ENCODE measurements around the gene SCNN1A. TPM values are rescaled to one million over a fixed set of nuclear protein-coding genes. Genes with fewer than 3 reads are reported as not detected.
A peak's percentile ranks its signal among the peaks of the same experiment; 100 is the strongest.

The SCNN1A gene
- total and polyA plus RNA-seq, 11 donors, result 0.11 to 3.9 (median 0.43) TPM; not detected in 4

DNA sequence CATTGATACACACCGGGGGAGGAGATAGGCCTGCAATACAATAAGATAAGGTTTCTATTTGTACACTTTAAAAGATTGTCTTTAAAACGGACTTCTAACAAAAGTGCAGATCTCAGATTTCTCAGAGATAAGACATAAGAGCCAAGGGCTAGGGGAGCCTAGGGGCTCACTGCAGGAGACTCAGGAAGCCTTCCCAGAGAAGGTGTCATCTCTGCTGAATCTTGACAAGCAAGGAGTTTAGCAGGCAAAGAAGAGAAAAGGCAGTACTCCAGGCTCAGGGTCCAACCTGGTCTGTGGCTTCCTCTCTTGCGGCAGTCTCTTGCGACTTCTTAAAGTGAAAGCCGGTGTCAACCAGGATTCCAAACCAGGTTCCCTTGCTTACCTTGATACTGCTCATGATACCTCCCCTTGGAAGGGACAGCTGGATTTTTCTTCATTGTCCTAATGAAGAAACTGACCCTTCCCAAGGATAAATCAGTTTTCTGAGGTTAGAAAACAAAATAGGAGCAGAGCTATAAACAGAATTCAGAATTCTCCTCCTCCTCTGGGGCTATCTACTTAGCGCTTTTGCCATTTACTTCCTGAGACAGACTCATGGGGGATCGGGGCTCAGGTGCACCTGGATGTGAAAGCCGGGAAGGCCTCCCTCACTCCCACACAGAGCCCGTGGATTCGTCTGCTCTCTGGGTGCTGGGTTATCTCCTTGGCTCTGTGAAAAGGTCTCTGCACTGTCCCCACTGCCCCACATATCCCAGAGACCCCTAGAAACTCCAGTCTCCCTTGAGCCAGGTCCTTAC, 1.7 kb upstream of the SCNN1A start:
- TF ChIP-seq, protein P1, sequence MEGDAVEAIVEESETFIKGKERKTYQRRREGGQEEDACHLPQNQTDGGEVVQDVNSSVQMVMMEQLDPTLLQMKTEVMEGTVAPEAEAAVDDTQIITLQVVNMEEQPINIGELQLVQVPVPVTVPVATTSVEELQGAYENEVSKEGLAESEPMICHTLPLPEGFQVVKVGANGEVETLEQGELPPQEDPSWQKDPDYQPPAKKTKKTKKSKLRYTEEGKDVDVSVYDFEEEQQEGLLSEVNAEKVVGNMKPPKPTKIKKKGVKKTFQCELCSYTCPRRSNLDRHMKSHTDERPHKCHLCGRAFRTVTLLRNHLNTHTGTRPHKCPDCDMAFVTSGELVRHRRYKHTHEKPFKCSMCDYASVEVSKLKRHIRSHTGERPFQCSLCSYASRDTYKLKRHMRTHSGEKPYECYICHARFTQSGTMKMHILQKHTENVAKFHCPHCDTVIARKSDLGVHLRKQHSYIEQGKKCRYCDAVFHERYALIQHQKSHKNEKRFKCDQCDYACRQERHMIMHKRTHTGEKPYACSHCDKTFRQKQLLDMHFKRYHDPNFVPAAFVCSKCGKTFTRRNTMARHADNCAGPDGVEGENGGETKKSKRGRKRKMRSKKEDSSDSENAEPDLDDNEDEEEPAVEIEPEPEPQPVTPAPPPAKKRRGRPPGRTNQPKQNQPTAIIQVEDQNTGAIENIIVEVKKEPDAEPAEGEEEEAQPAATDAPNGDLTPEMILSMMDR (IDR thresholded peaks at IDR 0.05), result peak in 1 of 12 donors; percentile 2
- TF ChIP-seq POLR2A (IDR thresholded peaks at IDR 0.05), result no peak
- ATAC-seq (no peak), DNase-seq (no peak)
- Histone ChIP-seq H3K4me1 (peaks cover 0 to 60% (median 21%) of the 10 kb centered on the region in 12 donors), H3K36me3 (no peaks in the 10 kb centered on the region), H3K9me3 (no peaks in the 10 kb centered on the region), H3K27ac (peak overlapping the region in 8 of 12 donors; percentile 4 to 69 (median 52)), H3K4me3 (no peak overlapping the region), H3K27me3 (no peaks in the 10 kb centered on the region)
- WGBS, 4 donors, result 70 to 75% (median 73%) methylated on average over 10 of the region's 10 CpGs
- intact Hi-C loops (cut with DNase I), result loop anchor here in 2 of 10 donors (5.0 kb wide), 1 partner anchor 40 kb away; no protein-coding TSS in a partner anchor

DNA sequence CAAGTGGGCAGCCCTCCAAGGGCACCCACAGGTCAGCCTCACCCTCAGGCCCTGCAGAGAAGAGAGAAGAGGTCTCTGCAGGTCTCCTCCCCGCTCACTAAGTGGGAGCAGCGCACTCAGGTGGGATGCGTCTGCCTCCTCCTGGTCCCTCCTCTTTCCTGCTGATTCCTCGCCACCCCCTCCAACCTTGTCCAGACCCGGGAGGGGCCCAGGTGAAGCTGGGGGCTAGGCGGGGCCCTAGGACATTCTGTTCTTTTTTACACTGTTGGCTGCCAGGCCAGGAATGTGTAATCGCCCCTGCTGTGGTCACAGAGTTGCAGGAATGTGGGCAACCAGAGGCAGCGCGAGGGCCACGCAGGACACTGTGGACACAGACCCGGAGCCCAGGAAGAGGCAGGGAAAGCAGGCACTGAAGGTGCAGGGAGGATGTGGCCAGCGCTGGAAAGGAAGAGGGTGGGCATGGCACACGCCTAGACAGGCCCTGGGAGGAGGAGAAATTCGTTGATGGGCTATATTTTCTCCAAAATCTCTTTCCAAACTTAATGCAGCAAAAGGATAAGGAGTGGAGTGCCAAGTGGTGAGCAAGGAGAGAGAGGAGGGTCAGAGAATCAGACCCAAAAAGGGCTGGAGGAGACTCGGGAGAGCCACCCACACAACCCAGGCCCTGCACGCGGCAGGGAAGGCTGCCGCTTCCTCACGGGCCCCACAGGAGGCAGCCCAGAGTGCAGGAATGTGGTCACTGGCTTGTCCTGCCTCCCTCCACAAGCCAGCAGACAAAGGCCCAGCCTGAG, 911 bp upstream of the SCNN1A start:
- Histone ChIP-seq H3K36me3 (no peaks in the 10 kb centered on the region), H3K27me3 (no peaks in the 10 kb centered on the region), H3K4me1 (peaks cover 0 to 65% (median 22%) of the 10 kb centered on the region in 12 donors), H3K4me3 (no peak overlapping the region), H3K9me3 (no peaks in the 10 kb centered on the region), H3K27ac (peak overlapping the region in 9 of 12 donors; percentile 6 to 69 (median 47))
- TF ChIP-seq, protein P1 (IDR thresholded peaks at IDR 0.05), result peak in 9 of 12 donors; percentile 19 to 54 (median 32)
- no peak for TF ChIP-seq POLR2A (IDR thresholded peaks at IDR 0.05)
- 53 to 65% (median 57%) methylated on average over 18 to 19 of the region's 19 CpGs for WGBS, 4 donors
- DNase-seq, result peak in 4 of 5 donors; percentile 36 to 73 (median 64)
- ATAC-seq, result peak; percentile 40 to 76 (median 74)
- intact Hi-C loops (cut with DNase I), result loop anchor here in 2 of 10 donors (5.0 kb wide), 1 partner anchor 39 kb away; no protein-coding TSS in a partner anchor

DNA sequence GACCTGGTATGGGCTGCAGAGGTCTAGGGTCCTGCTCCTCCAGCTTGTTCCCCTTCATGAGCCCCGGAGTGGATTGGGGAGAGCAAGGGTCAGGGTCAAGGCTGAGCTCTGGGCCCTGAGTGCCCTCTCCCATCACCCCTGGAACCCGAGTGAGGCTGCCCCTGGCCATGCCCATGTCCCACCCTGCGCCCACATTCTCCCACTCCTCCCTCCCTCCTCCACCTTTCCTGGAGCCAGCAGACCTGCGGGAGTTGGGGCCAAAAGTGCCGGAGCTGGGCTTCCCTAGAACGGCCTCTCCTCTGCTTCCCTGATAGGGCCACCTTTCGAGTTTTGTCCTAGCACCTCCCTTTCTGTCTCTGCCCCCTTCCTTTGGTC, 590 bp downstream of the SCNN1A start:
- ATAC-seq (no peak), DNase-seq (no peak)
- Histone ChIP-seq H3K4me3 (no peak overlapping the region), H3K4me1 (peaks cover 0 to 54% (median 22%) of the 10 kb centered on the region in 12 donors), H3K27me3 (no peaks in the 10 kb centered on the region), H3K27ac (no peak overlapping the region), H3K36me3 (no peaks in the 10 kb centered on the region), H3K9me3 (no peaks in the 10 kb centered on the region)
- intact Hi-C loops (cut with DNase I), result loop anchor here in 4 of 10 donors (5.0 kb wide), 3 partner anchors 37 to 47 kb away; no protein-coding TSS in a partner anchor
- WGBS, 4 donors, result 70 to 85% (median 79%) methylated on average over 7 of the region's 7 CpGs
- TF ChIP-seq POLR2A (IDR thresholded peaks at IDR 0.05), result no peak
- TF ChIP-seq, protein P1 (IDR thresholded peaks at IDR 0.05), result no peak

All from heart left ventricle (tissue), 16 donors.